HepG2 (cell line): ENCODE data around the gene TPX2. TPM values are rescaled to one million over a fixed set of nuclear protein-coding genes. Genes with fewer than 3 reads are reported as not detected.

Experiments used
- CAMTA2 ChIP-seq: sonication (generic); formaldehyde crosslinking; IDR thresholded peaks from 2 replicates; pipeline ENCODE4 v1.4.0; 2020; ENCODE audit warnings: mild to moderate bottlenecking, missing genetic modification reagents, borderline replicate concordance
- HOXA5 ChIP-seq: sonication (generic); formaldehyde crosslinking; IDR thresholded peaks from 2 replicates; pipeline ENCODE4 v1.4.0; 2020; ENCODE audit warnings: missing genetic modification reagents
- HOXA7 ChIP-seq: sonication (generic); formaldehyde crosslinking; IDR thresholded peaks from 2 replicates; pipeline ENCODE4 v1.8.1; 2022; ENCODE audit warnings: mild to moderate bottlenecking, missing genetic modification reagents, moderate library complexity
- MAF1 ChIP-seq: sonication (generic); formaldehyde crosslinking; IDR thresholded peaks from 2 replicates; pipeline ENCODE4 v1.5.0; 2020; ENCODE audit warnings: missing genetic modification reagents, borderline replicate concordance
- MATR3 ChIP-seq: sonication (generic); formaldehyde crosslinking; IDR thresholded peaks from 2 replicates; pipeline ENCODE4 v1.4.0; 2020; ENCODE audit warnings: missing genetic modification reagents
- MIER3 ChIP-seq: IDR thresholded peaks from 2 replicates; pipeline ENCODE4 v1.6.1; 2016; ENCODE audit warnings: missing compliant biosample characterization, borderline replicate concordance
- MNT ChIP-seq: fragments of 450-650 bp; IDR thresholded peaks from 2 replicates; pipeline ENCODE4 v1.6.1; 2016
- NCOA1 ChIP-seq: sonication (generic); formaldehyde crosslinking; IDR thresholded peaks from 2 replicates; pipeline ENCODE4 v1.9.0; 2021; ENCODE audit warnings: missing genetic modification reagents
- SMC3 ChIP-seq: IDR thresholded peaks from 2 replicates; pipeline ENCODE4 v1.6.1; 2011; ENCODE audit warnings: low read length, improper control_type of control experiment
- SSRP1 ChIP-seq: IDR thresholded peaks from 2 replicates; pipeline ENCODE4 v1.6.1; 2016; ENCODE audit warnings: control low read depth
- ZBTB10 ChIP-seq: sonication (generic); formaldehyde crosslinking; IDR thresholded peaks from 2 replicates; pipeline ENCODE4 v1.4.0; 2020; ENCODE audit warnings: missing genetic modification reagents, borderline replicate concordance
- ZFP1 ChIP-seq: IDR thresholded peaks from 2 replicates; pipeline ENCODE4 v1.6.1; 2016
- ZNF138 ChIP-seq: sonication (generic); formaldehyde crosslinking; IDR thresholded peaks from 2 replicates; pipeline ENCODE4 v1.5.0; 2020; ENCODE audit warnings: mild to moderate bottlenecking, low read depth, missing genetic modification reagents
- ZNF280D ChIP-seq: sonication (generic); formaldehyde crosslinking; IDR thresholded peaks from 2 replicates; pipeline ENCODE4 v1.5.1; 2020; ENCODE audit warnings: mild to moderate bottlenecking, missing genetic modification reagents
- ZNF367 ChIP-seq: sonication (generic); formaldehyde crosslinking; IDR thresholded peaks from 2 replicates; pipeline ENCODE4 v1.4.0; 2020; ENCODE audit warnings: missing genetic modification reagents, borderline replicate concordance
- ZNF75D ChIP-seq: sonication (generic); formaldehyde crosslinking; IDR thresholded peaks from 2 replicates; pipeline ENCODE4 v1.8.1; 2023; ENCODE audit warnings: missing genetic modification reagents, mild to moderate bottlenecking, borderline replicate concordance
- ZNF775 ChIP-seq: sonication (generic); formaldehyde crosslinking; IDR thresholded peaks from 2 replicates; pipeline ENCODE4 v1.4.0; 2020; ENCODE audit warnings: missing genetic modification reagents, mild to moderate bottlenecking, moderate library complexity, borderline replicate concordance
- ZNF879 ChIP-seq: sonication (generic); formaldehyde crosslinking; IDR thresholded peaks from 2 replicates; pipeline ENCODE4 v1.8.1; 2023; ENCODE audit warnings: missing genetic modification reagents
- ZSCAN20 ChIP-seq: sonication (generic); formaldehyde crosslinking; IDR thresholded peaks from 2 replicates; pipeline ENCODE4 v1.4.0; 2020; ENCODE audit warnings: missing genetic modification reagents, mild to moderate bottlenecking, borderline replicate concordance
- ZSCAN25 ChIP-seq: sonication (generic); formaldehyde crosslinking; IDR thresholded peaks from 2 replicates; pipeline ENCODE4 v1.8.0; 2022; ENCODE audit warnings: mild to moderate bottlenecking, missing genetic modification reagents
- ZUFSP ChIP-seq: sonication (generic); formaldehyde crosslinking; IDR thresholded peaks from 2 replicates; pipeline ENCODE4 v1.9.0; 2021; ENCODE audit warnings: missing genetic modification reagents, mild to moderate bottlenecking, borderline replicate concordance
- polyA plus RNA-seq, 8 experiments: library from polyadenylated mRNA; depleted of rRNA in 3 of 8; stranded (reverse) in 7 of 8; unstranded in 1 of 8; fragments of >200 nt; fragmentation: Illumina TruSeq in 4 of 8; extraction: Trizol in 4 of 8; gene quantifications; 2 replicates each; pipeline versions ENCODE4 v1.2.1 to v1.2.3, GENCODE V29; 2011 to 2016; ENCODE audit warnings: low read depth in 4 of 8, missing spikeins in 1 of 8, mixed read lengths in 1 of 8; ENCODE audit not compliant: insufficient read depth in 1 of 8
- total RNA-seq, 5 experiments: library from RNA; depleted of rRNA; stranded (reverse); fragments of >200 nt; fragmentation: Illumina TruSeq; extraction: Trizol; gene quantifications; 2 replicates each; pipeline ENCODE4 v1.2.3, GENCODE V29; 2016; ENCODE audit warnings: low read depth in 1 of 5

Gene TPX2
- total and polyA plus RNA-seq, 2 of the 13 experiments (the other 11 are each of a cell fraction or from before 2014, with no cell fraction given) = 34.3 to 124 TPM

- no peak for TF ChIP-seq ZUFSP (CRISPR knock-in tag)
- no peak; the same call in 1 of the 2 replicates for TF ChIP-seq ZNF775 (CRISPR knock-in tag)
- TF ChIP-seq ZNF367 = no peak
- TF ChIP-seq SSRP1 (CRISPR knock-in tag) = no peak
- TF ChIP-seq ZFP1 = no peak
- TF ChIP-seq ZNF879 (CRISPR knock-in tag) = peak; percentile 55
- peak; percentile 95 for TF ChIP-seq HOXA7 (CRISPR knock-in tag)
- peak; percentile 89; the same call in 1 of the 2 replicates for TF ChIP-seq CAMTA2 (CRISPR knock-in tag)
- peak; percentile 24; the same call in 1 of the 2 replicates for TF ChIP-seq SMC3
- peak; percentile 95 for TF ChIP-seq HOXA5 (CRISPR knock-in tag)
- no peak for TF ChIP-seq ZNF75D (CRISPR knock-in tag)
- peak; percentile 92; the same call in 1 of the 2 replicates for TF ChIP-seq ZSCAN20 (CRISPR knock-in tag)
- peak; percentile 63 for TF ChIP-seq ZSCAN25
- peak; percentile 72; the same call in 1 of the 2 replicates for TF ChIP-seq MATR3 (CRISPR knock-in tag)
- 0 out of 2 replicates have a peak, but pooled peaks have one; percentile 40 for TF ChIP-seq MAF1
- no peak for TF ChIP-seq MIER3 (CRISPR knock-in tag)
- TF ChIP-seq MNT = peak; percentile 64; the same call in 1 of the 2 replicates
- TF ChIP-seq NCOA1 (CRISPR knock-in tag) = peak; percentile 46; the same call in 1 of the 2 replicates
- peak; percentile 93 for TF ChIP-seq ZNF138
- TF ChIP-seq ZNF280D (CRISPR knock-in tag) = peak; percentile 31; the same call in 1 of the 2 replicates
- TF ChIP-seq ZBTB10 (CRISPR knock-in tag) = peak; percentile 57; the same call in 1 of the 2 replicates
Observed at GRCh38 chr20:31738729-31739549, at the start of gene TPX2 (continued).
